ENCODE measurements around the gene COL1A2. TPM values are rescaled to one million over a fixed set of nuclear protein-coding genes. Genes with fewer than 3 reads are reported as not detected.

Gene COL1A2
- total RNA-seq, 1 experiment from 2014 or later = 42.1 TPM

DNA sequence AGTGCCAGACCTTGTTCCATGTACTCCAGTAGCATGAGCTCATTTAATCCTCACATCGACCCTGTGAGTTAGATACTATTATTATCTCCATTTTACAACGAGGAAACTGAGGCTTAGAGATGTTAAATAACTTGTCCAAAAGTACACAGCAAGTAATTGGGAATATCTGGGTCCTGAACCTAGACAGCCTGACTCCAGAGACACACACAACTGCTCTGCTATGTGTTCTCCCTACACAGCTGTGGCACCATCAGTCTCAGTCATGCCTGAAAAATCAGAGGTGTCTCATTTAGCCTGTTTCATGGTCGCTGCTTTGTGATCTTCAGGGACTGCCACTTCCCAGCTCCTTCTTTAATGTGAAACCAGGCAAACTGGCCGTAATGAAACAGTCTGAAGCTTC, 56.5 kb downstream of the COL1A2 start:
- DNase-seq = no peak
- Histone ChIP-seq H3K9ac (ENCODE audit: extremely low read depth, insufficient read length, low read length) (no peak overlapping the region), H2BK12ac (ENCODE audit: insufficient read length, low read depth, low read length) (no peak overlapping the region), H2BK15ac (ENCODE audit: low read depth, low read length) (no peak overlapping the region), H4K20me1 (ENCODE audit: control insufficient read depth, insufficient read depth, insufficient read length) (no peaks in the 10 kb centered on the region), H2BK5ac (ENCODE audit: insufficient read length, low read length) (no peak overlapping the region), H3K79me2 (ENCODE audit: insufficient read depth, low read length) (no peaks in the 10 kb centered on the region), H3K56ac (ENCODE audit: insufficient read length, low read depth, low read length) (no peak overlapping the region), H3K4me1 (ENCODE audit: insufficient read depth, low read length) (no peaks in the 10 kb centered on the region), H4K91ac (ENCODE audit: insufficient read length, low read depth, low read length) (no peak overlapping the region), H3K27ac (ENCODE audit: insufficient read length, low read depth, low read length) (no peak overlapping the region), H2AK5ac (ENCODE audit: insufficient read length, low read length) (no peak overlapping the region), H3K4me2 (ENCODE audit: insufficient read depth, insufficient read length, low read length) (no peak overlapping the region), H4K5ac (ENCODE audit: insufficient read length, low read depth, low read length) (no peak overlapping the region), H4K8ac (replicated peaks; ENCODE audit: insufficient read length, low read depth, low read length) (no peak overlapping the region), H3K27me3 (ENCODE audit: insufficient read depth, low read length) (no peaks in the 10 kb centered on the region), H3K9me3 (ENCODE audit: control insufficient read depth, low read depth, low read length) (no peaks in the 10 kb centered on the region), H2BK120ac (ENCODE audit: low read depth, low read length, poor library complexity, severe bottlenecking) (no peak overlapping the region), H2BK20ac (ENCODE audit: low read depth, low read length, poor library complexity, severe bottlenecking) (no peak overlapping the region), H3K79me1 (ENCODE audit: insufficient read depth, low read depth, low read length, poor library complexity, severe bottlenecking) (no peaks in the 10 kb centered on the region), H2AFZ (ENCODE audit: low read length) (no peak overlapping the region), H3K23me2 (ENCODE audit: insufficient read length, low read depth, low read length, poor library complexity, severe bottlenecking) (no peaks in the 10 kb centered on the region), H3K18ac (ENCODE audit: insufficient read length, low read depth, low read length) (no peak overlapping the region), H3K23ac (ENCODE audit: insufficient read length, low read depth, low read length) (no peak overlapping the region), H3K14ac (ENCODE audit: insufficient read depth, low read length) (no peak overlapping the region), H3K4ac (ENCODE audit: low read depth, low read length) (no peak overlapping the region), H3T11ph (ENCODE audit: low read length) (no peak overlapping the region)
- Mint-ChIP-seq H3K4me1 (no peaks in the 10 kb centered on the region), H3K27me3 (ENCODE audit: low read depth) (no peaks in the 10 kb centered on the region), H3K9me3 (no peaks in the 10 kb centered on the region), H3K27ac (no peak overlapping the region; a peak in 1 of 7 replicates), H3K4me3 (no peak overlapping the region), H3K36me3 (ENCODE audit: insufficient read depth in 1 of 3, low read depth in 3 of 3) (no peaks in the 10 kb centered on the region)
- WGBS (ENCODE audit: extremely low coverage, insufficient read length, low lambda C conversion rate) = no CpG with 5 or more reads among the region's 4 CpGs
- TF ChIP-seq, protein P1, sequence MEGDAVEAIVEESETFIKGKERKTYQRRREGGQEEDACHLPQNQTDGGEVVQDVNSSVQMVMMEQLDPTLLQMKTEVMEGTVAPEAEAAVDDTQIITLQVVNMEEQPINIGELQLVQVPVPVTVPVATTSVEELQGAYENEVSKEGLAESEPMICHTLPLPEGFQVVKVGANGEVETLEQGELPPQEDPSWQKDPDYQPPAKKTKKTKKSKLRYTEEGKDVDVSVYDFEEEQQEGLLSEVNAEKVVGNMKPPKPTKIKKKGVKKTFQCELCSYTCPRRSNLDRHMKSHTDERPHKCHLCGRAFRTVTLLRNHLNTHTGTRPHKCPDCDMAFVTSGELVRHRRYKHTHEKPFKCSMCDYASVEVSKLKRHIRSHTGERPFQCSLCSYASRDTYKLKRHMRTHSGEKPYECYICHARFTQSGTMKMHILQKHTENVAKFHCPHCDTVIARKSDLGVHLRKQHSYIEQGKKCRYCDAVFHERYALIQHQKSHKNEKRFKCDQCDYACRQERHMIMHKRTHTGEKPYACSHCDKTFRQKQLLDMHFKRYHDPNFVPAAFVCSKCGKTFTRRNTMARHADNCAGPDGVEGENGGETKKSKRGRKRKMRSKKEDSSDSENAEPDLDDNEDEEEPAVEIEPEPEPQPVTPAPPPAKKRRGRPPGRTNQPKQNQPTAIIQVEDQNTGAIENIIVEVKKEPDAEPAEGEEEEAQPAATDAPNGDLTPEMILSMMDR (conservative IDR thresholded peaks at IDR 0.05) = no peak

All from H9 (cell line).